ENCODE measurements around the gene SMAD7.

The SMAD7 gene

GRCh38 chr18:48959551-48959920 is 8.8 kb upstream of the SMAD7 start:
- H3K4me3 ChIP-seq (ENCODE audit: low read depth, low read length) = no peak overlapping the region
- ChIA-PET CTCF (interaction anchor here (0.7 kb wide), 1 partner anchor 14 kb away, joined by 3 read pairs; no protein-coding TSS in a partner anchor), POLR2A (no interaction called here)
- DNase-seq (ENCODE audit: low read depth, low spot score) = no peak
- TF ChIP-seq CTCF (IDR thresholded peaks at IDR 0.05; ENCODE audit: insufficient read depth, low read length, missing control alignments) = no peak

DNA sequence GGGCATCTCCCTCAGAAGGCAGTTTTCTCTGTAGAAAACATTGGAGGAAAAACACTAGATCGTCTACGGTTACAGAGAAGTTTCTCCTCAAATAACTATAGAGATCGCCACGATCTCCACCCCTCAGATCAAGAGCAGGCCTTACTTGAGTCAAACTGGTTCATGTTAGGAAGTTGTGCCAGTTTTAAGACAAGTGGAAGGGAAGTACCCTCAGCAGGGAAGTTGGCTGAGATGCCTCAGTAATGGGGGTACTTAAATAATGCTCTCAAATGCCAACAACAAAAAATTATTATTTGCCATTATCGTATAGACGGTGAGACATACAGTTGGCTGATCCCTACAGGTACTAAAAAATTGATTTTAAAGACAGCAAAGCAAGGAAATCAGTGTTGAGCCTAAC is 8.2 kb upstream of the SMAD7 start:
- POLR2A ChIA-PET = no interaction called here
- no peak for DNase-seq (ENCODE audit: low read depth, low spot score)
- no peak for TF ChIP-seq CTCF (IDR thresholded peaks at IDR 0.05; ENCODE audit: insufficient read depth, low read length, missing control alignments)
- H3K4me3 ChIP-seq (ENCODE audit: low read depth, low read length) = no peak overlapping the region
- CTCF ChIA-PET = interaction anchor here (0.7 to 1.1 kb wide), 2 partner anchors 13 to 106 kb away, joined by 3 read pairs; no protein-coding TSS in a partner anchor

- DNase-seq (ENCODE audit: low read depth, low spot score) = no peak
- no peak overlapping the region for H3K4me3 ChIP-seq (ENCODE audit: low read depth, low read length)
- POLR2A ChIA-PET = no interaction called here
- CTCF ChIA-PET = interaction anchor here (1.3 kb wide), 1 partner anchor 281 kb away, joined by 3 read pairs; no protein-coding TSS in a partner anchor
- TF ChIP-seq CTCF (IDR thresholded peaks at IDR 0.05; ENCODE audit: insufficient read depth, low read length, missing control alignments) = no peak
Observed at GRCh38 chr18:48957616-48958015, 6.9 kb upstream of the SMAD7 start.

GRCh38 chr18:48957136-48957535 is 6.4 kb upstream of the SMAD7 start:
- no peak for DNase-seq (ENCODE audit: low read depth, low spot score)
- ChIA-PET CTCF (interaction anchor here (1.3 to 1.5 kb wide), 2 partner anchors 91 to 281 kb away, joined by 3 to 4 read pairs; no protein-coding TSS in a partner anchor), POLR2A (interaction anchor here (0.6 kb wide), 1 partner anchor 95 kb away, joined by 3 read pairs; no protein-coding TSS in a partner anchor)
- H3K4me3 ChIP-seq (ENCODE audit: low read depth, low read length) = no peak overlapping the region
- TF ChIP-seq CTCF (IDR thresholded peaks at IDR 0.05; ENCODE audit: insufficient read depth, low read length, missing control alignments) = no peak

- ChIA-PET CTCF (interaction anchor here (0.9 to 1.5 kb wide), 4 partner anchors 42 to 92 kb away, joined by 3 to 4 read pairs (median 3); no protein-coding TSS in a partner anchor), POLR2A (interaction anchor here (0.6 to 1.0 kb wide), 3 partner anchors 38 to 96 kb away, joined by 3 read pairs; no protein-coding TSS in a partner anchor)
- no peak overlapping the region for H3K4me3 ChIP-seq (ENCODE audit: low read depth, low read length)
- no peak for DNase-seq (ENCODE audit: low read depth, low spot score)
- TF ChIP-seq CTCF (IDR thresholded peaks at IDR 0.05; ENCODE audit: insufficient read depth, low read length, missing control alignments) = no peak
Observed at GRCh38 chr18:48956356-48956755, 5.6 kb upstream of the SMAD7 start.

DNA sequence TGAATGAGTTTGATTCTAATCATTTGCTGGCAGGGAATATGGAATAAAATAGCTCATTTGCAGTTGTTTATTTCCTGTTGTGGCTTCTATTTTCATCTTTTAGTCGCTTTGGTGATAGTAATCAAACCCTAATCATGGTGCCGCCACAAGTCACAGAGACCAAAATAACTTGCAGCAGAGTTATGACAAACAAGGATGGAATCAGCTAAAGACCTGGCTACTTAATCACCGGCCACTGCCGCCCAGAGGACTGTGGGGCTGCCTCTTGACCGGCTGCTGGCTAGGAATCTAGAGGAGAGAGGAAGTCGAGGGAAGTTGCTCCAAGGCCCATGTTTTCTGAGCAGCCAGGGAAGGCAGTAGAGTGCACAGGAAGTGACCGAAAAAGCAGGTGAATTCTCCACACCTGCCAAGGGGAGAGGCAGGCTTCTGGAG is 5.1 kb upstream of the SMAD7 start:
- peak; percentile 9 for TF ChIP-seq CTCF (IDR thresholded peaks at IDR 0.05; ENCODE audit: insufficient read depth, low read length, missing control alignments)
- no peak overlapping the region for H3K4me3 ChIP-seq (ENCODE audit: low read depth, low read length)
- no peak for DNase-seq (ENCODE audit: low read depth, low spot score)
- POLR2A ChIA-PET = interaction anchor here (0.7 to 1.0 kb wide), 3 partner anchors 10 to 42 kb away, joined by 3 read pairs; no protein-coding TSS in a partner anchor
- CTCF ChIA-PET = interaction anchor here (0.9 to 1.5 kb wide), 4 partner anchors 42 to 93 kb away, joined by 3 to 4 read pairs (median 3); no protein-coding TSS in a partner anchor

Data from AG04449 (cell line).